Left lobe of liver (tissue), 2 donors: ENCODE data around the gene WDR6. TPM values are rescaled to one million over a fixed set of nuclear protein-coding genes. Genes with fewer than 3 reads are reported as not detected.

Source experiments
- ATAC-seq: fragments of 200-7000 bp; cut with Tn5 transposase; one replicate; pipeline ENCODE4 v1.9.1; 2020; ENCODE audit warnings: mild to moderate bottlenecking, moderate library complexity
- DNase-seq: peaks from one replicate; pipeline ENCODE4 v3.0.0-alpha.2; 2020; ENCODE audit warnings: low spot score
- total RNA-seq: library from RNA; stranded (reverse); gene quantifications from one replicate; pipeline ENCODE4 v1.2.1, GENCODE V29; 2021
- donor health status: DM: no; HTN: no; CAD: no; lungs with moderate emphysema.
- donor health status: DM: no; HTN: yes; CAD: no.

The WDR6 gene
- total RNA-seq, 1 donor from 2014 or later: 79.5 TPM

DNA sequence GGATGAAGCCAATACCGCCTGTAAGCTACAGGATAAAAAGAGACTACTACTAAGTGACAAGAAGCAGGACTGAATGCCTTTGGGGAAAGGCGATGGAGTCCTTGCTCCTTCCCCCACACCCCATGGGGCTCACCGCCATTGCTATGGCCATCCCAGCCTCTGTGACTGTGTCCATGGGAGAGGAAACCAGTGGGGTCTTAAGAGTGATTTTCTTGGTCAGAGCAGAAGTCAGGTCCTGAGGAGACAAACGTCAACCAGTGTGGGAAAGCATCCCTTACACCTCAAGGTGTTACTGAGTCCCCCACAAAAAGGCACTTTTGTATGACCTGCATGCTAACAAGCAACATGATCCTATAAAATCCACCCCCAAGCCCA, 21.1 kb downstream of the WDR6 start:
- no peak for DNase-seq
- ATAC-seq: no peak

DNA sequence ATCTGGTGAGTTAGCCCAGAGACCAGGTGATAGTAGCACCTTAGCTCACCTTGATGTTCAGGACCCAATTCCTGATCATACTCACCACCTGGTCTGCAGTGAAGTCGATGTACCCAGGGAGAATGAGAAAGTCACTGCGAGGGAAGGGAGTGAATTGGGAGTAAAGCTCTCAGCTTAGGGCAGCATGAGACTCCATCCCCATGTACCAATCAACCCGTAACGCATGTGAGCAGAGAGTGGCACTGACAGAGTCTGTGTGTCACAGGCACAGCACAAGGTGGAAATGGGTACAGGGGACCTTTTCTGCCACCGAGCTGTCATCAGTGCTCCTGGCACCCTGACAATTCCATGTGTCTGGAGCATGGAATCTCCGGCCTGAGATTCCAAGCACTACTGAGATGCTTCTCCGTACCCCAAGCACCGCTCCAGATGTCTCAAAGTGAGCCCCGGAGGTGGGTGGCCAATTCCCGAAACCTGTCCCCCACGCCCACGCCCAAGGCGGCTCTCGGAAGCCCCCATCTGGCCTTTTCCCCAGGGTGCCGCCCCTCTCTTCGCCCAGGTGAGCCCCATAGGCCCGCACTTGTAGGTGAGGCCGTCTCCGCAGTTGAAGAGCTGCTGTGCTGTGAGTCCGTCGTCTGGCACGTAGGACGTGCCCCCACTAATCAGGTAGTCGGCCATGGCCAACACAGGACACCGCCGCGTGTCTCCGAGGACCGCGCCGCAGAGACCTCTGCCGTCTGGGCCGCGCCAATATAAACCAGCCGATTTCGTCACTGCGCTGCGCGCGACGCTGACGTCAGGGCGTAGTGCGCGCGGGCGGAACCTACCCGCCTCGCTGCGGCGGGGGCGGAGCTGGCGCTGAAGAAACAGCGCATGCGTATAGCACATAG, 21.7 kb downstream of the WDR6 start, which contains the start of gene IMPDH2:
Gene IMPDH2 (minus strand): TSS at position 726 of the 890 bp plus-strand sequence. CDS start 48 bp downstream, at position 678.
- DNase-seq (peak; percentile 95), ATAC-seq (peak; percentile 92)

DNA sequence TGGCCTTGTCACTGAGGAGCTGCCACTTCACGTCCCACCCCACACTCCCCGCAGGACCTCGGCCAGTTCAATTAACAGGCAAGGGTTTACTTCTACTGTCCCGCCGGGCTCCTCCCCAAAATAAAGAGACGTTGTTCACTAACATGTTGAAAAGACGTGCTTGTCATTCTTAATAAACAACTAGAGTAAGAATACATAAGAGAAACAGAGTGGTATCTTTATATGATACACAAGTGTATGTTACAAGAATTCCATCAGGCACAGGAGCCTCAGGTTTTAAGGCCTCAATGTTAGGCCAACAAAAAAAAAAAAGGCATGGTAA, 22.3 kb downstream of the WDR6 start:
- ATAC-seq (no peak), DNase-seq (no peak)

- DNase-seq (no peak), ATAC-seq (no peak)
Measured at GRCh38 chr3:49030321-49030720, 23.1 kb downstream of the WDR6 start.

- ATAC-seq: no peak
- no peak for DNase-seq
Measured at GRCh38 chr3:49032646-49033304, 25.6 kb downstream of the WDR6 start.

GRCh38 chr3:49034650-49035049, 27.5 kb downstream of the WDR6 start:
- ATAC-seq: no peak
- DNase-seq: no peak

DNA sequence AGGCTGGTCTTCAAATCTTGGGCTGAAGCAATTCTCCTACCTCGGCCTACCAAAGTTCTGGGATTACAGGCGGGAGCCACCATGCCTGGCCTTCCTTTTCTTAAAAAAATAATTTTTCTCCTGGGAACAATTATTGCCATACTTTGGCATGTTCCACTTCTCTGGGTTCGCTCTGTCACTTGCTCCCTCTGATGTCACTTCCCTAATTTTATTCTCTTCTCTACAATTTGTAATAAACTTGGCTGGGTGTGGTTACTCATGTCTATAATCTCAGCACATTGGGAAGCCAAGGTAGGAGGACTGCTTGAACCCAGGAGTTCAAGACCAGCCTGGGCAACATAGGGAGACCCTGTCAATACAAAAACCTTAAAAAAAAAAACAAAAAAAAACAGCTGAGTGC, 28.1 kb downstream of the WDR6 start:
- no peak for ATAC-seq
- no peak for DNase-seq

- DNase-seq (no peak), ATAC-seq (no peak)
Measured at GRCh38 chr3:49053543-49053942, 46.4 kb downstream of the WDR6 start.

GRCh38 chr3:49054344-49054862, 47.2 kb downstream of the WDR6 start:
- no peak for ATAC-seq
- no peak for DNase-seq

DNA sequence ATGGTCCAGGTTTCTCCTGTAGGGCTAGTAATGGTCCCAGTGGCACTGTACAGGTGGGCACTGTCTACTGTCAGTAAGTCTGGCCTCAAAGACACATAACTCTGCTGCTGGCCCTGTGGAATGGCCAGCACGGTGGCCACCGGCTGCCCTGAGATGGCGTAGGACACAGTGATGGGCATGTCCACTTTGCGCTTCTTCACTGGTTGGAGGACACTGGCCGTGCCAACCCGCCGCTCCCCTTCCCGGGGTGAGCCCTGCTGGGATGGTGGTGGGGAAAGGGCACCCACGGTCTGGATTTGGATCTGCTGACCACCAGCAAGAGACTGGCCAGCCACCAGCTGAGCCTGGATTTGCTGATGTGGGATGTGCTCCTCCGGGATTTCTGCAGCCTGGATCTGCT, 50.1 kb downstream of the WDR6 start:
- no peak for ATAC-seq
- no peak for DNase-seq

- no peak for ATAC-seq
- DNase-seq: no peak
Measured at GRCh38 chr3:49058011-49058410, 50.8 kb downstream of the WDR6 start.

Other genes starting within 250 kb of the WDR6 start
- gene PRKAR2A, start 159.5 kb upstream of the WDR6 start, total RNA-seq: 46.6 TPM
- 84.1 TPM for gene SLC25A20, start 108.5 kb upstream of the WDR6 start, total RNA-seq
- 41.0 TPM for gene ARIH2, start 88.5 kb upstream of the WDR6 start, total RNA-seq
- 13.7 TPM for gene P4HTM, start 17.1 kb upstream of the WDR6 start, total RNA-seq
- 8.6 TPM for gene DALRD3, start 11.2 kb downstream of the WDR6 start, total RNA-seq
- 44.2 TPM for gene NDUFAF3, start 14.7 kb downstream of the WDR6 start, total RNA-seq
- 38.6 TPM for gene IMPDH2, start 22.0 kb downstream of the WDR6 start, total RNA-seq
- 33.4 TPM for gene QRICH1, start 86.7 kb downstream of the WDR6 start, total RNA-seq
- gene QARS1, start 97.4 kb downstream of the WDR6 start, total RNA-seq: 105 TPM
- gene USP19, start 113.4 kb downstream of the WDR6 start, total RNA-seq: 37.1 TPM
- 172 TPM for gene LAMB2, start 125.7 kb downstream of the WDR6 start, total RNA-seq
- gene CCDC71, start 158.9 kb downstream of the WDR6 start, total RNA-seq: 9.2 TPM
- gene KLHDC8B, start 164.2 kb downstream of the WDR6 start, total RNA-seq: 14.0 TPM